Neural cell (in vitro differentiated cells): ENCODE measurements around the gene NCDN. TPM values are rescaled to one million over a fixed set of nuclear protein-coding genes. Genes with fewer than 3 reads are reported as not detected.

ENCODE experiments used
- H2AFZ ChIP-seq: fragments of 200-600, 300-800 bp; sonication (generic), shearing (Covaris generic); 2 replicates; pipeline ENCODE4 v1.6.0; 2014; ENCODE audit warnings: low read depth, mild to moderate bottlenecking, antibody characterized with exemption, low read length, moderate library complexity
- H3F3A ChIP-seq: fragments of 200-600 bp; shearing (Covaris generic); 2 replicates; pipeline ENCODE4 v1.6.1; 2016; ENCODE audit warnings: mild to moderate bottlenecking, moderate library complexity, mixed read lengths, antibody characterized with exemption, low read length; ENCODE audit not compliant: insufficient read depth, poor library complexity, severe bottlenecking
- H3K27ac ChIP-seq: fragments of 200-600, 300-800 bp; sonication (generic), shearing (Covaris generic); 2 replicates; pipeline ENCODE4 v1.5.1; 2014; ENCODE audit warnings: mild to moderate bottlenecking, low read length, moderate library complexity
- H3K27me3 ChIP-seq: fragments of 300-800, 200-600 bp; sonication (generic), shearing (Covaris generic); 2 replicates; pipeline ENCODE4 v1.6.0; 2014; ENCODE audit warnings: mild to moderate bottlenecking, low read depth, low read length, moderate library complexity; ENCODE audit not compliant: insufficient read depth
- H3K36me3 ChIP-seq: fragments of 300-800, 200-600 bp; sonication (generic), shearing (Covaris generic); 2 replicates; pipeline ENCODE4 v1.5.1; 2014; ENCODE audit warnings: mild to moderate bottlenecking, antibody characterized with exemption, low read length, moderate library complexity; ENCODE audit not compliant: insufficient read depth
- H3K4me2 ChIP-seq: fragments of 300-800, 200-600 bp; sonication (generic), shearing (Covaris generic); 2 replicates; pipeline ENCODE4 v1.6.0; 2014; ENCODE audit warnings: mild to moderate bottlenecking, low read length
- H3K4me3 ChIP-seq: fragments of 300-800, 200-600 bp; sonication (generic), shearing (Covaris generic); 2 replicates; pipeline ENCODE4 v1.5.1; 2014; ENCODE audit warnings: mild to moderate bottlenecking, low read length, moderate library complexity
- H3K79me2 ChIP-seq: fragments of 200-600 bp; shearing (Covaris generic); replicated peaks from 2 replicates; pipeline ENCODE4 v1.6.0; 2014; ENCODE audit warnings: mild to moderate bottlenecking, low read length, moderate library complexity; ENCODE audit not compliant: insufficient read depth
- H3K9ac ChIP-seq: fragments of 300-800, 200-600 bp; sonication (generic), shearing (Covaris generic); 2 replicates; pipeline ENCODE4 v1.6.1; 2016; ENCODE audit warnings: mild to moderate bottlenecking, low read length, mixed read lengths
- H3K9me2 ChIP-seq: fragments of 200-600 bp; shearing (Covaris generic); 2 replicates; pipeline ENCODE4 v1.6.1; 2016; ENCODE audit warnings: mild to moderate bottlenecking, low read length, mixed read lengths; ENCODE audit not compliant: insufficient read depth
- H3K9me3 ChIP-seq: fragments of 200-600, 300-800 bp; sonication (generic), shearing (Covaris generic); 2 replicates; pipeline ENCODE4 v1.6.1; 2016; ENCODE audit warnings: mild to moderate bottlenecking, mixed run types, low read length, moderate library complexity, mixed read lengths
- H4K20me1 ChIP-seq: fragments of 200-600 bp; shearing (Covaris generic); 2 replicates; pipeline ENCODE4 v1.6.1; 2016; ENCODE audit warnings: mild to moderate bottlenecking, mixed run types; ENCODE audit not compliant: insufficient read depth
- EP300 ChIP-seq: fragments of 450-650 bp; conservative IDR thresholded peaks from 2 replicates; pipeline ENCODE4 v1.6.1; 2014; ENCODE audit warnings: antibody characterized with exemption, mild to moderate bottlenecking, moderate library complexity; ENCODE audit not compliant: poor library complexity, severe bottlenecking
- EZH2 ChIP-seq: fragments of 200-600, 300-800 bp; shearing (Covaris generic), sonication (generic); IDR thresholded peaks from 2 replicates; pipeline ENCODE4 v1.6.1; 2014; ENCODE audit warnings: antibody characterized with exemption, low read length, borderline replicate concordance, mild to moderate bottlenecking; ENCODE audit not compliant: insufficient read depth, poor library complexity, severe bottlenecking
- MXI1 ChIP-seq: fragments of 450-650 bp; conservative IDR thresholded peaks from 2 replicates; pipeline ENCODE4 v1.6.1; 2014; ENCODE audit warnings: antibody characterized with exemption, mild to moderate bottlenecking; ENCODE audit not compliant: poor library complexity, severe bottlenecking
- POLR2AphosphoS5 ChIP-seq: IDR thresholded peaks from 2 replicates; pipeline ENCODE4 v1.6.1; 2012
- RAD21 ChIP-seq: fragments of 450-650 bp; conservative IDR thresholded peaks from 2 replicates; pipeline ENCODE4 v1.6.1; 2014; ENCODE audit warnings: antibody characterized with exemption, mild to moderate bottlenecking, moderate library complexity
- SMC3 ChIP-seq: fragments of 450-650 bp; conservative IDR thresholded peaks from 2 replicates; pipeline ENCODE4 v1.6.1; 2014; ENCODE audit warnings: antibody characterized with exemption, mild to moderate bottlenecking, moderate library complexity; ENCODE audit not compliant: poor library complexity
- TAF1 ChIP-seq: IDR thresholded peaks from 2 replicates; pipeline ENCODE4 v1.6.1; 2012; ENCODE audit warnings: low read depth
- polyA plus RNA-seq: library from polyadenylated mRNA; depleted of rRNA; stranded (reverse); fragments of >200 nt; gene quantifications from 2 replicates; pipeline ENCODE4 v1.2.3, GENCODE V29; 2014
- TF ChIP-seq, protein P1 (sequence below): IDR thresholded peaks from 2 replicates; pipeline ENCODE4 v1.6.1; 2012; ENCODE audit warnings: borderline replicate concordance
- TF ChIP-seq, protein P2 (sequence below): fragments of 450-650 bp; IDR thresholded peaks from 2 replicates; pipeline ENCODE4 v1.5.1; 2014; ENCODE audit warnings: antibody characterized with exemption, mild to moderate bottlenecking, moderate library complexity; ENCODE audit not compliant: poor library complexity, severe bottlenecking

The NCDN gene
- polyA plus RNA-seq, 1 donor from 2014 or later = 66.1 TPM

GRCh38 chr1:35567947-35568558 is 10.5 kb downstream of the NCDN start:
- TF ChIP-seq EZH2 (no peak), EP300 (no peak), MXI1 (no peak), RAD21 (no peak), SMC3 (no peak), TAF1 (no peak), POLR2AphosphoS5 (no peak)
- TF ChIP-seq, protein P1, sequence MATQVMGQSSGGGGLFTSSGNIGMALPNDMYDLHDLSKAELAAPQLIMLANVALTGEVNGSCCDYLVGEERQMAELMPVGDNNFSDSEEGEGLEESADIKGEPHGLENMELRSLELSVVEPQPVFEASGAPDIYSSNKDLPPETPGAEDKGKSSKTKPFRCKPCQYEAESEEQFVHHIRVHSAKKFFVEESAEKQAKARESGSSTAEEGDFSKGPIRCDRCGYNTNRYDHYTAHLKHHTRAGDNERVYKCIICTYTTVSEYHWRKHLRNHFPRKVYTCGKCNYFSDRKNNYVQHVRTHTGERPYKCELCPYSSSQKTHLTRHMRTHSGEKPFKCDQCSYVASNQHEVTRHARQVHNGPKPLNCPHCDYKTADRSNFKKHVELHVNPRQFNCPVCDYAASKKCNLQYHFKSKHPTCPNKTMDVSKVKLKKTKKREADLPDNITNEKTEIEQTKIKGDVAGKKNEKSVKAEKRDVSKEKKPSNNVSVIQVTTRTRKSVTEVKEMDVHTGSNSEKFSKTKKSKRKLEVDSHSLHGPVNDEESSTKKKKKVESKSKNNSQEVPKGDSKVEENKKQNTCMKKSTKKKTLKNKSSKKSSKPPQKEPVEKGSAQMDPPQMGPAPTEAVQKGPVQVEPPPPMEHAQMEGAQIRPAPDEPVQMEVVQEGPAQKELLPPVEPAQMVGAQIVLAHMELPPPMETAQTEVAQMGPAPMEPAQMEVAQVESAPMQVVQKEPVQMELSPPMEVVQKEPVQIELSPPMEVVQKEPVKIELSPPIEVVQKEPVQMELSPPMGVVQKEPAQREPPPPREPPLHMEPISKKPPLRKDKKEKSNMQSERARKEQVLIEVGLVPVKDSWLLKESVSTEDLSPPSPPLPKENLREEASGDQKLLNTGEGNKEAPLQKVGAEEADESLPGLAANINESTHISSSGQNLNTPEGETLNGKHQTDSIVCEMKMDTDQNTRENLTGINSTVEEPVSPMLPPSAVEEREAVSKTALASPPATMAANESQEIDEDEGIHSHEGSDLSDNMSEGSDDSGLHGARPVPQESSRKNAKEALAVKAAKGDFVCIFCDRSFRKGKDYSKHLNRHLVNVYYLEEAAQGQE = no peak
- TF ChIP-seq, protein P2, sequence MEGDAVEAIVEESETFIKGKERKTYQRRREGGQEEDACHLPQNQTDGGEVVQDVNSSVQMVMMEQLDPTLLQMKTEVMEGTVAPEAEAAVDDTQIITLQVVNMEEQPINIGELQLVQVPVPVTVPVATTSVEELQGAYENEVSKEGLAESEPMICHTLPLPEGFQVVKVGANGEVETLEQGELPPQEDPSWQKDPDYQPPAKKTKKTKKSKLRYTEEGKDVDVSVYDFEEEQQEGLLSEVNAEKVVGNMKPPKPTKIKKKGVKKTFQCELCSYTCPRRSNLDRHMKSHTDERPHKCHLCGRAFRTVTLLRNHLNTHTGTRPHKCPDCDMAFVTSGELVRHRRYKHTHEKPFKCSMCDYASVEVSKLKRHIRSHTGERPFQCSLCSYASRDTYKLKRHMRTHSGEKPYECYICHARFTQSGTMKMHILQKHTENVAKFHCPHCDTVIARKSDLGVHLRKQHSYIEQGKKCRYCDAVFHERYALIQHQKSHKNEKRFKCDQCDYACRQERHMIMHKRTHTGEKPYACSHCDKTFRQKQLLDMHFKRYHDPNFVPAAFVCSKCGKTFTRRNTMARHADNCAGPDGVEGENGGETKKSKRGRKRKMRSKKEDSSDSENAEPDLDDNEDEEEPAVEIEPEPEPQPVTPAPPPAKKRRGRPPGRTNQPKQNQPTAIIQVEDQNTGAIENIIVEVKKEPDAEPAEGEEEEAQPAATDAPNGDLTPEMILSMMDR = no peak
- Histone ChIP-seq H3K9me2 (no peaks in the 10 kb centered on the region), H3K27me3 (peaks cover 33% of the 10 kb centered on the region), H3K79me2 (no peaks in the 10 kb centered on the region), H3K36me3 (no peaks in the 10 kb centered on the region), H3K27ac (no peak overlapping the region), H3K9ac (no peak overlapping the region), H4K20me1 (no peaks in the 10 kb centered on the region), H3K9me3 (no peaks in the 10 kb centered on the region), H3K4me3 (no peak overlapping the region), H3K4me2 (no peak overlapping the region), H2AFZ (no peak overlapping the region), H3F3A (no peaks in the 10 kb centered on the region)

- Histone ChIP-seq H3K9me3 (no peaks in the 10 kb centered on the region), H3K36me3 (no peaks in the 10 kb centered on the region), H3K4me3 (no peak overlapping the region), H3K27me3 (peaks cover 43% of the 10 kb centered on the region), H3F3A (no peaks in the 10 kb centered on the region), H3K9me2 (no peaks in the 10 kb centered on the region), H2AFZ (no peak overlapping the region), H3K79me2 (no peaks in the 10 kb centered on the region), H3K9ac (no peak overlapping the region), H4K20me1 (no peaks in the 10 kb centered on the region), H3K4me2 (no peak overlapping the region), H3K27ac (no peak overlapping the region)
- TF ChIP-seq EZH2 (no peak), POLR2AphosphoS5 (no peak), EP300 (no peak), TAF1 (no peak), MXI1 (no peak), SMC3 (peak; percentile 93), RAD21 (peak; percentile 88)
- TF ChIP-seq, protein P2 = peak; percentile 91
- TF ChIP-seq, protein P1 = no peak
Observed at GRCh38 chr1:35568975-35569395, 11.4 kb downstream of the NCDN start.
